ENCODE measurements around the gene SLC10A3. TPM values are rescaled to one million over a fixed set of nuclear protein-coding genes. Genes with fewer than 3 reads are reported as not detected.
A peak's percentile ranks its signal among the peaks of the same experiment; 100 is the strongest.

The SLC10A3 gene
- total RNA-seq, 2 experiments from 2014 or later = 14.4 to 16.1 TPM

GRCh38 chrX:154519389-154519788, 29.0 kb upstream of the SLC10A3 start:
- Mint-ChIP-seq H3K27me3 (no peaks in the 10 kb centered on the region), H3K4me1 (ENCODE audit: low read depth) (peaks cover 5% of the 10 kb centered on the region), H3K4me3 (no peak overlapping the region), H3K27ac (no peak overlapping the region), H3K9me3 (no peaks in the 10 kb centered on the region), H3K36me3 (no peaks in the 10 kb centered on the region)
- CTCF ChIA-PET = no interaction called here
- intact Hi-C loops (cut with micrococcal nuclease) = no loop called here
- POLR2A ChIA-PET = no interaction called here
- DNase-seq = no peak

- Mint-ChIP-seq H3K27me3 (no peaks in the 10 kb centered on the region), H3K4me1 (ENCODE audit: low read depth) (peaks cover 11% of the 10 kb centered on the region), H3K4me3 (no peak overlapping the region), H3K27ac (no peak overlapping the region), H3K9me3 (no peaks in the 10 kb centered on the region), H3K36me3 (peaks cover 1% of the 10 kb centered on the region)
- intact Hi-C loops (cut with micrococcal nuclease) = no loop called here
- CTCF ChIA-PET = interaction anchor here (1.5 kb wide), 1 partner anchor 10 kb away, joined by 7 read pairs; no protein-coding TSS in a partner anchor
- POLR2A ChIA-PET = interaction anchor here (1.3 to 1.5 kb wide), 2 partner anchors 10 to 27 kb away, joined by 4 to 5 read pairs; partner anchors contain the start of gene SLC10A3
- no peak for DNase-seq
Observed at GRCh38 chrX:154517101-154517781, 26.8 kb upstream of the SLC10A3 start.

GRCh38 chrX:154516656-154517100, 26.2 kb upstream of the SLC10A3 start:
- ChIA-PET POLR2A (interaction anchor here (1.3 to 1.6 kb wide), 3 partner anchors 10 to 146 kb away, joined by 3 to 5 read pairs (median 4); partner anchors contain the start of gene SLC10A3), CTCF (interaction anchor here (1.5 kb wide), 1 partner anchor 11 kb away, joined by 7 read pairs; no protein-coding TSS in a partner anchor)
- H3K4me1 Mint-ChIP-seq (ENCODE audit: low read depth) = peaks cover 13% of the 10 kb centered on the region
- H3K4me3 Mint-ChIP-seq = peak overlapping the region; percentile 84
- no peak for DNase-seq
- H3K36me3 Mint-ChIP-seq = peaks cover 1% of the 10 kb centered on the region
- no peaks in the 10 kb centered on the region for H3K27me3 Mint-ChIP-seq
- peak overlapping the region; percentile 90 for H3K27ac Mint-ChIP-seq
- intact Hi-C loops (cut with micrococcal nuclease) = loop anchor here (1.0 kb wide), 1 partner anchor 26 kb away; the partner anchor contains the start of gene SLC10A3
- H3K9me3 Mint-ChIP-seq = no peaks in the 10 kb centered on the region

GRCh38 chrX:154515966-154516655, 25.7 kb upstream of the SLC10A3 start, which contains the start of gene FAM3A:
TSS of gene FAM3A (minus strand) at chrX:154516232. CDS start at chrX:154515772, 460 bp downstream.
- peak within 1 kb of the TSS; percentile 84 for H3K4me3 Mint-ChIP-seq
- POLR2A ChIA-PET = interaction anchor here (1.3 to 1.6 kb wide), 4 partner anchors 11 to 145 kb away, joined by 3 to 5 read pairs (median 4); partner anchors contain the start of gene SLC10A3

GRCh38 chrX:154515090-154515965, 24.9 kb upstream of the SLC10A3 start:
- POLR2A ChIA-PET = interaction anchor here (0.6 to 1.6 kb wide), 4 partner anchors 25 to 144 kb away, joined by 3 to 5 read pairs (median 3); partner anchors contain the start of gene SLC10A3
- peaks cover 19% of the 10 kb centered on the region for H3K4me1 Mint-ChIP-seq (ENCODE audit: low read depth)
- peak overlapping the region; percentile 80 for H3K27ac Mint-ChIP-seq
- CTCF ChIA-PET = interaction anchor here (0.7 kb wide), 1 partner anchor 12 kb away, joined by 4 read pairs; no protein-coding TSS in a partner anchor
- DNase-seq = peak; percentile 47
- H3K4me3 Mint-ChIP-seq = peak overlapping the region; percentile 81
- intact Hi-C loops (cut with micrococcal nuclease) = no loop called here
- no peaks in the 10 kb centered on the region for H3K9me3 Mint-ChIP-seq
- H3K27me3 Mint-ChIP-seq = no peaks in the 10 kb centered on the region
- H3K36me3 Mint-ChIP-seq = peaks cover 5% of the 10 kb centered on the region

More at GRCh38 chrX:154515966-154516655, 25.7 kb upstream of the SLC10A3 start, which contains the start of gene FAM3A:
- Mint-ChIP-seq H3K27ac (peak within 1 kb of the TSS; percentile 90), H3K36me3 (peaks cover 1% of the 10 kb centered on the region), H3K9me3 (no peaks in the 10 kb centered on the region), H3K27me3 (no peaks in the 10 kb centered on the region), H3K4me1 (ENCODE audit: low read depth) (peaks cover 17% of the 10 kb centered on the region)
- CTCF ChIA-PET = no interaction called here
- peak; percentile 95 for DNase-seq
- intact Hi-C loops (cut with micrococcal nuclease) = loop anchor here (1.0 kb wide), 1 partner anchor 26 kb away; the partner anchor contains the start of gene SLC10A3

GRCh38 chrX:154513716-154514115, 23.3 kb upstream of the SLC10A3 start:
- Mint-ChIP-seq H3K9me3 (no peaks in the 10 kb centered on the region), H3K4me1 (ENCODE audit: low read depth) (peaks cover 19% of the 10 kb centered on the region), H3K4me3 (peak overlapping the region; percentile 16), H3K27me3 (no peaks in the 10 kb centered on the region), H3K27ac (peak overlapping the region; percentile 48), H3K36me3 (peaks cover 9% of the 10 kb centered on the region)
- intact Hi-C loops (cut with micrococcal nuclease) = no loop called here
- POLR2A ChIA-PET = interaction anchor here (1.1 kb wide), 1 partner anchor 15 kb away, joined by 3 read pairs; no protein-coding TSS in a partner anchor
- no peak for DNase-seq
- CTCF ChIA-PET = no interaction called here

GRCh38 chrX:154512879-154513553, 22.6 kb upstream of the SLC10A3 start:
- peaks cover 10% of the 10 kb centered on the region for H3K36me3 Mint-ChIP-seq
- H3K4me3 Mint-ChIP-seq = no peak overlapping the region
- peaks cover 19% of the 10 kb centered on the region for H3K4me1 Mint-ChIP-seq (ENCODE audit: low read depth)
- H3K27me3 Mint-ChIP-seq = no peaks in the 10 kb centered on the region
- ChIA-PET POLR2A (no interaction called here), CTCF (no interaction called here)
- no peak overlapping the region for H3K27ac Mint-ChIP-seq
- no peaks in the 10 kb centered on the region for H3K9me3 Mint-ChIP-seq
- no peak for DNase-seq
- intact Hi-C loops (cut with micrococcal nuclease) = no loop called here

- Mint-ChIP-seq H3K9me3 (no peaks in the 10 kb centered on the region), H3K4me3 (no peak overlapping the region), H3K4me1 (ENCODE audit: low read depth) (peaks cover 19% of the 10 kb centered on the region), H3K27ac (peak overlapping the region; percentile 38), H3K27me3 (no peaks in the 10 kb centered on the region), H3K36me3 (peaks cover 10% of the 10 kb centered on the region)
- intact Hi-C loops (cut with micrococcal nuclease) = no loop called here
- ChIA-PET POLR2A (no interaction called here), CTCF (no interaction called here)
- DNase-seq = no peak
Observed at GRCh38 chrX:154511761-154512160, 21.3 kb upstream of the SLC10A3 start.

- POLR2A ChIA-PET = no interaction called here
- Mint-ChIP-seq H3K9me3 (no peaks in the 10 kb centered on the region), H3K36me3 (peaks cover 12% of the 10 kb centered on the region), H3K27me3 (no peaks in the 10 kb centered on the region), H3K4me1 (ENCODE audit: low read depth) (peaks cover 14% of the 10 kb centered on the region), H3K4me3 (no peak overlapping the region), H3K27ac (no peak overlapping the region)
- CTCF ChIA-PET = no interaction called here
- no peak for DNase-seq
- intact Hi-C loops (cut with micrococcal nuclease) = no loop called here
Observed at GRCh38 chrX:154509455-154509854, 19.0 kb upstream of the SLC10A3 start.

GRCh38 chrX:154508384-154508745, 17.9 kb upstream of the SLC10A3 start:
- Mint-ChIP-seq H3K27me3 (no peaks in the 10 kb centered on the region), H3K4me1 (ENCODE audit: low read depth) (peaks cover 8% of the 10 kb centered on the region), H3K36me3 (peaks cover 11% of the 10 kb centered on the region), H3K9me3 (no peaks in the 10 kb centered on the region), H3K27ac (no peak overlapping the region), H3K4me3 (no peak overlapping the region)
- intact Hi-C loops (cut with micrococcal nuclease) = no loop called here
- POLR2A ChIA-PET = no interaction called here
- DNase-seq = no peak
- CTCF ChIA-PET = no interaction called here

- ChIA-PET POLR2A (no interaction called here), CTCF (no interaction called here)
- H3K36me3 Mint-ChIP-seq = peaks cover 11% of the 10 kb centered on the region
Observed at GRCh38 chrX:154507673-154508383, 17.4 kb upstream of the SLC10A3 start.

More at GRCh38 chrX:154507673-154508383, 17.4 kb upstream of the SLC10A3 start:
- Mint-ChIP-seq H3K27ac (no peak overlapping the region), H3K4me3 (no peak overlapping the region), H3K4me1 (ENCODE audit: low read depth) (peaks cover 8% of the 10 kb centered on the region), H3K27me3 (no peaks in the 10 kb centered on the region), H3K9me3 (no peaks in the 10 kb centered on the region)
- intact Hi-C loops (cut with micrococcal nuclease) = no loop called here
- DNase-seq = no peak

All from activated CD4-positive, alpha-beta memory T cell treated with anti-CD3 and anti-CD28 coated beads for 36 hours (primary cell).